ENCODE measurements around the gene PPIP5K2. TPM values are rescaled to one million over a fixed set of nuclear protein-coding genes. Genes with fewer than 3 reads are reported as not detected.

Gene PPIP5K2
- total RNA-seq, 4 donors from 2014 or later, result 23.9 to 64.6 (median 44.4) TPM

- H3K36me3 ChIP-seq, result peaks cover 0 to 17% (median 2%) of the 10 kb centered on the region in 4 donors
- TF ChIP-seq POLR2AphosphoS5 (IDR thresholded peaks at IDR 0.05) (no peak), POLR2A (IDR thresholded peaks at IDR 0.05) (no peak), EP300 (IDR thresholded peaks at IDR 0.05; ENCODE audit: low read depth) (no peak), CTCF (IDR thresholded peaks at IDR 0.05) (no peak)
- no peaks in the 10 kb centered on the region for H3K9me3 ChIP-seq
- in situ Hi-C loops (cut with MboI; ENCODE audit: low pct_ligation_motif_present in 1 of 4, low pct_unique_long_range_greater_than_20kb in 1 of 4, low sequenced_read_pairs in 3 of 4), result no loop called here
- no peak overlapping the region for H3K27ac ChIP-seq
- 92 to 94% methylated on average over 1 of the region's 1 CpG for WGBS, 2 donors (ENCODE audit: low coverage in 1 of 2)
- H3K27me3 ChIP-seq, result no peaks in the 10 kb centered on the region
- no peak for DNase-seq
- no peak overlapping the region for H3K4me3 ChIP-seq
- intact Hi-C loops (cut with DNase I; ENCODE audit: low total_unique reads), result no loop called here
- no peaks in the 10 kb centered on the region for H3K4me1 ChIP-seq
Measured at GRCh38 chr5:103093727-103094126, 26.4 kb upstream of the PPIP5K2 start.

GRCh38 chr5:103094737-103095136 is 25.4 kb upstream of the PPIP5K2 start:
- intact Hi-C loops (cut with DNase I; ENCODE audit: low total_unique reads), result no loop called here
- Histone ChIP-seq H3K36me3 (peaks cover 0 to 17% (median 2%) of the 10 kb centered on the region in 4 donors), H3K27ac (no peak overlapping the region), H3K9me3 (no peaks in the 10 kb centered on the region), H3K4me3 (no peak overlapping the region), H3K27me3 (no peaks in the 10 kb centered on the region), H3K4me1 (no peaks in the 10 kb centered on the region)
- TF ChIP-seq POLR2AphosphoS5 (IDR thresholded peaks at IDR 0.05) (no peak), EP300 (IDR thresholded peaks at IDR 0.05; ENCODE audit: low read depth) (no peak), CTCF (IDR thresholded peaks at IDR 0.05) (no peak), POLR2A (IDR thresholded peaks at IDR 0.05) (no peak)
- in situ Hi-C loops (cut with MboI; ENCODE audit: low pct_ligation_motif_present in 1 of 4, low pct_unique_long_range_greater_than_20kb in 1 of 4, low sequenced_read_pairs in 3 of 4), result no loop called here
- no peak for DNase-seq
- whole genome bisulfite sequencing, 2 donors (ENCODE audit: low coverage in 1 of 2), result 65 to 79% methylated on average over 2 of the region's 2 CpGs

- H3K27ac ChIP-seq, result no peak overlapping the region
- intact Hi-C loops (cut with DNase I; ENCODE audit: low total_unique reads) (no loop called here), in situ Hi-C loops (cut with MboI; ENCODE audit: low pct_ligation_motif_present in 1 of 4, low pct_unique_long_range_greater_than_20kb in 1 of 4, low sequenced_read_pairs in 3 of 4) (no loop called here)
- H3K27me3 ChIP-seq, result no peaks in the 10 kb centered on the region
- TF ChIP-seq CTCF (IDR thresholded peaks at IDR 0.05) (no peak), POLR2A (IDR thresholded peaks at IDR 0.05) (no peak)
- H3K9me3 ChIP-seq, result no peaks in the 10 kb centered on the region
- H3K36me3 ChIP-seq, result peaks cover 0 to 31% (median 8%) of the 10 kb centered on the region in 4 donors
- H3K4me3 ChIP-seq, result no peak overlapping the region
- H3K4me1 ChIP-seq, result no peaks in the 10 kb centered on the region
- 72 to 75% methylated on average over 2 of the region's 2 CpGs for WGBS, 2 donors (ENCODE audit: low coverage in 1 of 2)
- no peak for DNase-seq
Measured at GRCh38 chr5:103098993-103099392, 21.1 kb upstream of the PPIP5K2 start.

GRCh38 chr5:103101079-103101750 is 18.9 kb upstream of the PPIP5K2 start:
- no peaks in the 10 kb centered on the region for H3K4me1 ChIP-seq
- H3K36me3 ChIP-seq, result peaks cover 0 to 26% (median 6%) of the 10 kb centered on the region in 4 donors
- no peaks in the 10 kb centered on the region for H3K27me3 ChIP-seq
- no peak overlapping the region for H3K4me3 ChIP-seq
- H3K27ac ChIP-seq, result no peak overlapping the region
- in situ Hi-C loops (cut with MboI; ENCODE audit: low pct_ligation_motif_present in 1 of 4, low pct_unique_long_range_greater_than_20kb in 1 of 4, low sequenced_read_pairs in 3 of 4) (no loop called here), intact Hi-C loops (cut with DNase I; ENCODE audit: low total_unique reads) (no loop called here)
- no peak for TF ChIP-seq POLR2AphosphoS5 (IDR thresholded peaks at IDR 0.05)
- no peak for TF ChIP-seq EP300 (IDR thresholded peaks at IDR 0.05; ENCODE audit: low read depth)
- TF ChIP-seq POLR2A (IDR thresholded peaks at IDR 0.05), result no peak
- TF ChIP-seq CTCF (IDR thresholded peaks at IDR 0.05), result no peak
- 90 to 95% methylated on average over 6 of the region's 6 CpGs for WGBS, 2 donors (ENCODE audit: low coverage in 1 of 2)
- H3K9me3 ChIP-seq, result no peaks in the 10 kb centered on the region
- no peak for DNase-seq

All from transverse colon (tissue), 4 donors.